GM21447 (cell line): ENCODE data around the gene SERPINB2.

Experiments used
- ATAC-seq: cut with Tn5 transposase; IDR thresholded peaks from one replicate; pipeline ENCODE4 v1.9.1; 2021; ENCODE audit not compliant: unreplicated experiment

Gene SERPINB2, protein sequence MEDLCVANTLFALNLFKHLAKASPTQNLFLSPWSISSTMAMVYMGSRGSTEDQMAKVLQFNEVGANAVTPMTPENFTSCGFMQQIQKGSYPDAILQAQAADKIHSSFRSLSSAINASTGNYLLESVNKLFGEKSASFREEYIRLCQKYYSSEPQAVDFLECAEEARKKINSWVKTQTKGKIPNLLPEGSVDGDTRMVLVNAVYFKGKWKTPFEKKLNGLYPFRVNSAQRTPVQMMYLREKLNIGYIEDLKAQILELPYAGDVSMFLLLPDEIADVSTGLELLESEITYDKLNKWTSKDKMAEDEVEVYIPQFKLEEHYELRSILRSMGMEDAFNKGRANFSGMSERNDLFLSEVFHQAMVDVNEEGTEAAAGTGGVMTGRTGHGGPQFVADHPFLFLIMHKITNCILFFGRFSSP

DNA sequence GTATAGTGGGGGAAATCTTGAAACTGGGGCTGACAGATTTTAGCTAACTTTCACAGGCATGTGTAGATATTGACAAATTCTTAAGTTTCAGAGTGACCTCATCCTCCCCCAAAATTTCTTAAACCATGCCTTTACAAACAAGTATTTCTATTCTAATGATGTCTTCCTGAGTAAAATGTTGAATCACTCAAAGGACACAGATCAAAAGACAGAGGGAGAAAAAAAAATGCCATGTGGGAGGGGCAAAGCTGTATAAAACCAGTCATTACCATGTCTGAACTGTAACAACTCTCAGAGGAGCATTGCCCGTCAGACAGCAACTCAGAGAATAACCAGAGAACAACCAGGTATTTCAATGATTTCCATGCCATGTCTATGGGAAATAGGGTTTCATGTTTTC lies at the start of gene SERPINB2:
Gene SERPINB2, plus strand, starts transcription at position 282 of the 400 bp plus-strand sequence. CDS start 3,740 bp downstream, outside the sequence.
- no peak for ATAC-seq

- ATAC-seq, result no peak
Observed at GRCh38 chr18:63843008-63843407, 44.5 kb upstream of the SERPINB2 start.

- no peak for ATAC-seq
Observed at GRCh38 chr18:63844254-63844653, 43.3 kb upstream of the SERPINB2 start.

DNA sequence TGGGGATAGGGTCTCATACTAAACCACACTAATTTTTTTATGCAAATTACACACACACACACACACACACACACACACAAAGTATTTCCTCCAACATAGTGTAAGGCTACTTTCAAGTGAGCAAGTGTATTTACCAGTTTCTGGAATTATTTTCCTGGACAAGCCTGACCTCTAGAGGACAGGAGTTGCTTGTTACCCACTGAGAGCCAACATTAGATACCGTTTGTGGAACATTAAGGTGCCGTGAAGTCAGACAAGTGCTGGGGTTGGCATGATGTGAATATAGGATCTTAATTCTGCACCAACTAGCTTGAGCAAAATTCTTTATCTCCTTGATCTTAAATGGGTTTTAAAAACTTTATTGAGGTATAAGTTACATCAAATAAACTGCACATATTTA lies 39.3 kb upstream of the SERPINB2 start:
- ATAC-seq, result peak; percentile 63

DNA sequence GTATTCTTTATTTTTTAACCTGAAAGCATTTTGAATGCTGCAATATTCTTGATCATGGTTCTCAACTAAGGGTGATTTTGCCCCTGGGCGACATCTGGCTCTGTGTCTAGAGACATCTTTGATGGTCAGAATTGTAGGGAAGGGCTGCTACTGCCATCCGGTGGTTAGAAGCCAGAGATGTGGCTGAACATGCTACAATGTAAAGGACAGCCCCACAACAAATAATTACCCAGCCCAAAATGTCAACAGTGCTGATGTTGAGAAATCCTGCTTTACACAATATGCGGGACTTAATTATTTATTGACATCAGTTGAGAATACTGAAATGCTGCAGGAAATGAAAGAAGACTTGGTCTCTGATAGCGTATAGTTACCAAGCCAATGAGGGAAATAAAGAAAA lies 37.5 kb upstream of the SERPINB2 start:
- peak; percentile 74 for ATAC-seq

DNA sequence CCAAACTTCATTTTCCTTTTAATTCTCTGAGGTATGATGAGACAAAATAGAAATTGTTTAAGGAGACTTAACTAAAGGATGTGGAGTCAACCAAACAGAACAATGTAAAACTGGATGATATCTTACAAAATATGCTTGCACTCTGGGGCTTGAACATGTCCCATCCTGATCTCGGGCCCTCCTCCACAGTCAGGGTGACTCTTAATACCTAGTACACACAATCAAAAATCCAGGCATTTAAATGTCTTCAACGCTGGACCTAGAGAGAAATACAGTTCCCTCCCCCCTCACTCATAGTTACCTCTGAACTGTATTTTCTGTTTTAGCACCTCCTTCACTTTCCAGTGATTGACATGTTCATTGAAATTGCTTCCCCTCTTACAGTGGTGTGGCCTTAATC lies 36.9 kb upstream of the SERPINB2 start:
- ATAC-seq, result no peak

DNA sequence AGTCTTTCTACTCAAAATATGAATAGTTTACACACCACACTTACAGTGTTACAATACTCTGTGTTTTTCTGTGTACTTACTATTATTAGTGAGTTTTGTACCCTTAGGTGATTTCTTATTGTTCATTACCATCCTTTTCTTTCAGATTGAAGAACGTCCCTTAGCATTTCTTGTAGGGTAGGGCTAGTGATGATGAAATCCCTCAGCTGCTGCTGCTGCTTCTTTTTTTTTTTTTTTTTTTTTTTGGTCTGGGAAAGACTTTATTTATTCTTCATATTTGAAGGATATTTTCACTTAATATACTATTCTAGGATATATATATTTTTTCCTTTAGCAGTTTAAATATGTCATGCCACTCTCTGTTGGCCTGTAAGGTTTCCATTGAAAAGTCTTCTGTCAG lies 29.0 kb upstream of the SERPINB2 start:
- ATAC-seq, result no peak

GRCh38 chr18:63859781-63860475 lies 27.6 kb upstream of the SERPINB2 start:
- no peak for ATAC-seq

DNA sequence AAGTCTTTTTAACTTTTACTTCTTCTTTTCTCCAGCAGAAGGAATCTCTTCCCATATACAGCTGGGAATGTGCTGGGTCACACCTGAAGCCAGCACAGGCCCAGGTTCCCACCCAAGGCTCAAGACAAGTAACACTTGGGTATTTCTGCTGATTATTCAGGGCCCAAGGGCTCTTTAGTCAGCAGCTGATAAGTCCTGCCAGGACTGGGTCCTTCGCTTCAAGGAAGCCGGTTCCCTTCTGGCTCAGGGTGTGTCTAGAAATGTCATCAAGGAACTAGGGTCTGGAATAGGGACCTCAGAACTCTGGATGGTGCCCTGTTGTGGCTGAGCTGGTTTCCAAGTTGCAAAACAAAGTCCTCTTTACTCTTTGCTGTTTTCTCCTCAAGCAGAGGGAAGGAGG lies 27.0 kb upstream of the SERPINB2 start:
- no peak for ATAC-seq

DNA sequence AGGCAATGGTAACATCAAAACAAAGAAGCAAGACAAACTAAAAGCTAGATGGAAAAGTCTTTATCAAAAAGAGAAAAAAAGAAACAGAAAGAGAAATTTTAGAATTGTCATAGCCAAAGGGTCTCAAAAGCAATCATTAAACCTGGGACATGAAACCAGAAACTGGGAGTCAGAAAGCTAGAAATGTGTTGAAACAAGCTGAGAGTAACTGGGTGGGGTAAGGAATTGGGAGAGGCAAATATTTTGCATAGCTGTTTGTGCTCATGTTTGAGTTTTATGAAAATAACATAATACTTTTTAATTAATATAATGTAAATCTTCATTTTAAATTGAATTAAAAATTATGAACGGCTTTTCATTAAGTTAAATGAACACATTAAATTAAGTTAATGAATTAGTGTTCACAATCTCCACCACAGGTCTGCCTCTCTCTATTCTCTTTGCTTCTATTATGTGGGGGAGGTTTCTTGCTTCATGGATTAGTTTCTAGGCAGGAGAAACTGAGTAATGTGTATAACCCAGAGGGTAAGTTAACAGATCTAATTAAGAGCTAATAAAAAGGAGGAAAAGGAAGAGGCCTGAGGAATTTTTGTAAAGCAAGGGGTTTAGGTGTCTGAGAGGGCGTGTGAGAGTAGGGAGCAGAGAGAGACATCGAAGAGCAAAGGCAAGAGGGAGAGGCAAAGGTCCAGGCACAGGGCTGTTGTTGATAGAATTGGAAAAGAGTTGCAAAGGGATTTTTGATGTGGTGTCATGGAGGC lies 20.0 kb upstream of the SERPINB2 start:
- no peak for ATAC-seq

DNA sequence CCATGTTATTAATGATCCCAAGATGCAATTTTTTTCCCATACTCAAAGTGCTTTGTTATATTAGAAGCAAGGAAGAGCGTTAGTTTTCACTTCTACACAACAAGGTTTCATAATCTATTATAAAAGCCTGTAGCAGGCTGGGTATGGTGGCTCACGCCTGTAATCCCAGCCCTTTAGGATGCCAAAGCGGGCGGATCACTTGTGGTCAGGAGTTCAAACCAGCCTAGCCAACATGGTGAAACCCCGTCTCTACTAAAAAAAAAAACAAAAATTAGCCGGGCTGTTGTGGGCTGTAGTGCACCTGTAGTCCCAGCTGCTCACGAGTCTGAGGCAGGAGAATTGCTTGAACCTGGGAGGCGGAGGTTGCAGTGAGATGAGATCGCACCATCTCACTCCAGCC lies 19.0 kb upstream of the SERPINB2 start:
- ATAC-seq, result no peak

DNA sequence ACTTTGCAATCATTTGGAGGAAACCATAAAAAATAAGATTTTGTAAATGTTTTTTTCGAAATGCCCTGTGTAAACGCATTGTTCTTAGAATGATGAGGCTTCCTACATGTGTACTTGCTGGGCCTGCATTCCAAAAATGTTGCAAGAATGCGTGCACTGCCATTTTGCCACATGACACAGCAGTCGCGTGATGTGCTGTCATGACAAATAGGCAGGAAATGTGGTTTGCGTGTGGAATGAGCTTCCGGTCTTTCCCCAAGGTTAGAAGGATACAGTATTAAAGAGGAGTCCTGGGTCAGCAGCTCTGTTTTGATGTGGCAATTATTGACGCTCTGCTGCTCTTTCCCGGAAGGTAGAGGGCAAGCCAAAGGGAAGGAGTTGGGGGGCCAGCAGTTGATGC lies 18.1 kb upstream of the SERPINB2 start:
- ATAC-seq, result no peak

DNA sequence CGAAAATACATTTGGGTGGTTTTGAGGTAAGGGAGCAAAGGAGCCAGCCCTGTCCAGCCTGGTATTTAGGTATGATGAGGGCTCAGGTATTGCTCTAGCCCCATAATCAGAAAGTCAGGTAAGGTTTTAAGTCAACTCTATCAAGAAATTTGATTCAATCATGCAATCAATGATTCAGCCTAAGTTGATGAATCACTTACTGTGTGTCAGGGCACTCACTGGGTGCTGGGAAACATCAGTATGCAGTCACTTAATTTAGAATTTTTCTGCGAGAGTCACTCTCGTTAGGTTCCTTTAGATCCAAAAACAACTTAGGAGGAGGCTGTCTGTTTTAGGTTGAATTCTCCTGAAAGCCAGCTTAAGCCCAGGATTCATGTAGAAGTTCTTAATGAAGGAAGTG lies 17.7 kb upstream of the SERPINB2 start:
- ATAC-seq, result no peak

GRCh38 chr18:63871836-63872235 lies 15.7 kb upstream of the SERPINB2 start:
- ATAC-seq, result no peak

GRCh38 chr18:63872586-63872985 lies 14.9 kb upstream of the SERPINB2 start:
- ATAC-seq, result no peak

GRCh38 chr18:63878343-63878742 lies 9.2 kb upstream of the SERPINB2 start:
- no peak for ATAC-seq

- ATAC-seq, result no peak
Observed at GRCh38 chr18:63878925-63879324, 8.6 kb upstream of the SERPINB2 start.

DNA sequence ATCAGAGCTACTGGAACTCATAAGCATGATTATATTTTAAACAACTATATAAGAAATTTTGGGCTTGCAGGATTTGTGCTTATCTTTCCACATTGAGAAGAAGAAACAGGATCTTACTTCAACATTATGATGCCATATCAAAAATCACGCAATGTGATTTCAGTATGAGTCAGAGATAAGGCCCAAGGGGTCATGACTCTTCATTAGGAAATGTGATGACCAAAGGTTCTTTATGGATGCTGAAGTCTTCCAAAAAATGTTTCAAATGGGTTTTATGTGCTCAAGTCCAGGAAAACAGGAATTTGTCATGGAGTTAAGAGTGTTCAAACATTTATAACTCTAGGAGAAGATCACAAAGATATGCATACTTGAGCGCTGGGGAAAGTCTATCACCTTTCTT lies 7.8 kb upstream of the SERPINB2 start:
- ATAC-seq, result no peak

DNA sequence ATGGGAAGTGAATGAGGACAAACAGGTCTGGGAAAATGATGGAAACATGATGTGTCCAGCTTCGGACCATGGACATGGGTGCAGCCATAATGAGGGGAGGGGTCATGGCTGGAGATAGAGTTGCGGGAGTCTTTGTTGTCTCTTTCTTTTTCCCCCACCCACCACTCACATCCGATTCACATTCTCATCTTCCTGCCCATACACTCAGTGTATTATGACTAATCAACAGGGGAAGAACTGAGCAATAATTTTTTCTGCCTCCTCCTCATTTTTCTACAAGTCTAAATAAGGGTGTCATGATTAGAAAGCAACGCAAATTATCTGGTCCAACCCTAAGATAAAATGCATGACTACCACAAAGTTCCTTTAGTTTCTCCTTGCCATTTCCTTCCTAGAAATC lies 5.7 kb upstream of the SERPINB2 start:
- ATAC-seq, result no peak

DNA sequence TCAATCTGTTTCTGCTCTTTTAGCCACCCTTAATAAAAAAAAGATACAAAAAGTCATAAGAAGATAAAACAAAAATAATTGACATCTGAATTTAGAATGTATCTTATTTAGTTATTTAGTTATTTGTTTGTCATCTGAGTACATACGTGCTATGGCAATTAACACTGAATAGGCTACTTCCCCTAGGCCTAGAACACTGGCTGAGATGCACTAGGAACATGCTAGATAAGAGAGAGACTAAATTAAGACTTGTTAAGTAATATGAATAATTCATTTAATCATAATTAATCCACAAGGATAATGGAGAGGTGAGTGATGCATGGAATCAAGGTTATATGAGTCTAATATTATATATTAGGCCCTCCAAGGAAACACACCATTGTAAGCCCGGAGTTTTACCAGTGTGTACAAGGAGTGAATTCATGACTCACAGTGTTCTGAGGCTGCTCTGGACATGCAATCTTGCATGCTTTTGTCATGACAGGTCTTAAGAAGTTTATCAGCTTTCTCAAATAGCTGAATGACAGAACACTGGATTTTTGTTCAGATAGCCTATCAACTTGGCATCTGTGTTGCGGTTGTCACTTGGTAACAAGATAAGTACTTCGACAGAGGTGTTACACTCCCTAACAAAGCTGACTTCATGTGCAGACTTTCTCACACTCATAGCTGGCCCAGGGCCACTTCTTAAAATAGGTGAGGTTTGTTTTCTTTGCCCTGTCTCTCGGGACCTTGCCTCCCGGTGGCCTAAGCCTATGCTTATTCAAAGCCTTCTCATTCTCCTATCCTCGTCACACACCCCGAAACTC lies 5.0 kb upstream of the SERPINB2 start:
- no peak for ATAC-seq

DNA sequence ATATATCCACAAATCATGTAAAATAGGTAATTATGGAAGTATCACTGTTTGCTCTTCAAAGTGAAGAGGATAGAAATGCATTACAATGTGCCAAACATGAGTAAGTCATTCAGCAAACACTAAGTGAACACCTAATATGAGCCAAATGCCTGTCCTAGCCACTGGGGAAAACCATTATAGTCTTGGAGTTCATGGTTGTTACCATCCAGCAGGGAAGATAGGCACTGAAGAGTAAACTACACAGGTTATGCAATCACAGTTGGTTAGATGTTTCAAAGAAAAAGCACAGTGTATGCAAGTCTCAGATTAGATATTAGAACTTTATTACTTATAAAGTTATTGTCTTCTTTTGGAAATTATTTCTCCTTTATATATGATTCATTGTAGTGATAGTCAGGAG lies 3.9 kb upstream of the SERPINB2 start:
- ATAC-seq, result no peak
